ENCODE measurements around the gene SPATA16. TPM values are rescaled to one million over a fixed set of nuclear protein-coding genes. Genes with fewer than 3 reads are reported as not detected.
"Not testable (repeated sequence)": the region's sequence is repeated elsewhere in the genome, so short reads cannot be mapped to it uniquely, and the experiment has no call there.

SPATA16 gene
- total RNA-seq, 2 donors from 2014 or later, result not detected

DNA sequence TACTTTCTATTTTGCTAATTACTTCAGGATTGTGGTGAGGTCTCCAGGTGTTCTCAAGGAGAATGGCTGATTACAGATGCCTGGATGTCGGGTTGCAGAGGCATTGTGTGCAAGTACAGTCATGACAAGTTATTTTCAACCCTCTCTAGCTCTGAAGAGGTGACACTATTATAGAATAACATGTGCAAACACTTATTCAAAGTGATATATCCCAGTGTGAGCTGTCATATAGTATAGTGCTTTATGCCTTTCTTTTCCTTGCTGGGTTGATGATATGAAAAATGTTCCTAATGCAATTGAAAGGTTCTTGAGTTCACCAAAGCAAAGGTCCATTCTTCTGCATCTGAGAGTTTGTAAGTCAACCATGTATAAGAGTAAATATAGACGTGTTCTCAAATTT lies 167.2 kb downstream of the SPATA16 start:
- intact Hi-C loops (cut with DNase I), result no loop called here

DNA sequence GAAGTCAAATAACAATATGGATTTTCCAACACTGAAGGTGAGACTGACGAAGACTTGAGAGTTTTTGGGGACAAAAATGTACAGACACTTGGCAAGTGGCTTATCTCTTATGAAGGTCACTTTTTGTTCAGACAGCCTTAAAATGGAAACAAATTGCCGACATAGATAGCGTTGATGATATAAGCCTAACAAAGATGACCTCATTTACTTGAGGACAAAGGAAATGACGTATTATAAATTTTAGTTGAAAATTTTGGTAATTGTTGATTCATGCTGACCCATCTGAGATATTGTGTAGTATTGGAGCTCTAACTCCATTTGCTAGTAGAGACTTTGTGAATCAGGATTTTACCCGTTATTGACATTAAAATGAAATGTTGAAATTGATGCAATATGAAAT lies 168.3 kb downstream of the SPATA16 start:
- intact Hi-C loops (cut with DNase I), result no loop called here
- DNase-seq (ENCODE audit: low spot score), result no peak

More for the DNA sequence above, 167.2 kb downstream of the SPATA16 start:
- DNase-seq (ENCODE audit: low spot score), result no peak

DNA sequence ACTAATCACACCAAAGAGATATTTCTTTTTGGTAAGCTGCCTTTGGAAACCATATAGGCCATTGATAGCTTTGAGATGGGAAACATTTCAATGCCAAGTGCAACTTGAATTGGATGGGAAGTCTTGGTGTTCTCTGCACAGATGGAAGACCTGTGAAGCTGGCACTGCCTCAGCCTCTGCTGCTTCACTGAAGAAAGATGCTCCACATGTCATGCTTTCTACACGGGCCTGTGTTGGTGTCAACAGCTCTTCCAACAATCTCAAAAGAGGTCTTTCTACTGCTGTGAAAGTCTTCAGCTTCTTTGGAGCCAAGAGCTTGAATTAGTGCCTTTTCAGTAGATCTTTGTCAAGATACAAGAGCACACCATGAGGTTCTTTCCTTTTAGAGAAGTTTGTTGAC lies 169.0 kb downstream of the SPATA16 start:
- no peak for DNase-seq (ENCODE audit: low spot score)
- intact Hi-C loops (cut with DNase I), result no loop called here

DNA sequence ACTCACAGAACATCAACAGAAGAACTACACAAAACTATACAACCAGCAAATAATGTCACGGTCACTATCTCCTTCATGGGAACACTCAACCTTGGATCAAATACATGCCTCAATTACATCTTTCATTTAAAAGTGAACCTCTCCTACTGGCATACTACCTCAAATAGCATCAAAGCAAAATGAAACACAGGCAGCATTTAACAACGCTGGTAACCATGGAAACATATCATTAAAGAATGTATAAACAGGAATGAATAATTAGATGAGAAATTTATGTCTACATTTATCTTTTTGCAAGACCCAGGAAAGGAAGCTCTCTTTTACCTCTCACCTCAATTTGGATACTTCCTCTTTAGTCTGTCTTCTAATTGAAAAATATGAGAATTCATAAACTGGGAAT lies 172.4 kb downstream of the SPATA16 start:
- DNase-seq (ENCODE audit: low spot score), result no peak
- intact Hi-C loops (cut with DNase I), result no loop called here

DNA sequence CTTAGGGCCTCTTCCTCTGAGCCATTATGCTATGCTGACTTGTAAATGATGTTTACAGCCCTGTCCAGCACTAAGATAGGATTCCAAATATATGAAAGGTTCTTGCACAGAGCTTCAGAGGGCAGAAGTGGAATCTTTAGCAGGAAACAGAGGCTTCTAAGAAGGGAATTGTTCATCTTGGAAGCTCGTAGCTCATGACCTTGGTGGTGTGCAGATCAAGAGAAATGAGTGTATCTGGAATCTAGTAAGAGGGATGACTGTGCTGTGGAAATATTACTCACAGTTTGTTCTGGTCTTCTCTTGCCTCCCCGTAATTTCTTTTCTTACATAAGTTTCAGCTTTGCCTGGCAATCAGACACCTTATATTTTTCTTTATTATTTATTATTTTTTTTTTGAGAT lies 175.8 kb downstream of the SPATA16 start:
- intact Hi-C loops (cut with DNase I), result no loop called here
- DNase-seq (ENCODE audit: low spot score), result no peak

DNA sequence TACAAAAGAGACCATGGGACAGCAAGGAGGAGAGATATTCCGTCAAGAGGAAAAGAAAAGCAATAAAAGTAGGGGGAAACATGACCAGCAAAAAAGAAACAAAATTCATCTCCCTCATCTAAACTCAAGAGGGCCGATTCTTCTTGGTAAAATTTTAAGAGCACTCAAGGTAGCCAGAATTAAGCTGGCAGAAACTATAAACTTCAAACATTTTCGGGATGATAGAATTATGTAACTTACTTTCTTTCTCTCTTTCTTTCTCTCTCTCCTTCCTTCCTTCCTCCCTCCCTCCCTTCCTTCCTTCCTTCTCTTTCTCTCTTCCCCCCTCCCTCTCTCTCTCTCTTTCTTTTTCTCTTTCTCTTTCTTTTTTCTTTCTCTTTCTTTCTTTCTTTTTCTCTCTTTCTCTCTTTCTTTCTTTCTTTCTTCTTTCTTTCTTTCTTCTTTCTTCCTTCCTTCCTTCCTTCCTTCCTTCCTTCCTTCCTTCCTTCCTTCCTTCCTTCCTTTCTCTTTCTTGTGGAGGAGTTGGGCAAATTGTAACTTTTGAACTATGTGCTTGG lies 180.3 kb downstream of the SPATA16 start:
- intact Hi-C loops (cut with DNase I); DNase-seq (ENCODE audit: low spot score): not testable (repeated sequence)

DNA sequence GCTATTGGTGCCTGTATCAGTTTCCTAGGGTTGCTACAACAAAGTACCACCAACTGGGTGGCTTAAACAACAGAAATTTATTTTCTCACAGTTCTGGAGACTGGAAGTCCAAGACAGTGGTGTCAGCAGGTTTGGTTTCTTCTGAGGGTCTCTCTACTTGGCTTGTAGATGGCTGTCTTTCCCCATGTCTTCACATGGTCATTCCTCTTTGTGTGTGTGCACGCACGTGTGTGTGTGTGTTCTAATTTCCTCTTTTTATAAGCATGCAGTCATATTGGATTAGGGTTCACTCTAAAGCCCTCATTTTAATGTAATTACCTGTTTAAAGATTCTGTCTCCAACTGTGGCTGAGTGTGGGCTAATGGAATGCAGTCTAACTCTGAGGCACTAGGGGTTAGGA lies 182.5 kb downstream of the SPATA16 start:
- intact Hi-C loops (cut with DNase I), result no loop called here
- DNase-seq (ENCODE audit: low spot score), result no peak

DNA sequence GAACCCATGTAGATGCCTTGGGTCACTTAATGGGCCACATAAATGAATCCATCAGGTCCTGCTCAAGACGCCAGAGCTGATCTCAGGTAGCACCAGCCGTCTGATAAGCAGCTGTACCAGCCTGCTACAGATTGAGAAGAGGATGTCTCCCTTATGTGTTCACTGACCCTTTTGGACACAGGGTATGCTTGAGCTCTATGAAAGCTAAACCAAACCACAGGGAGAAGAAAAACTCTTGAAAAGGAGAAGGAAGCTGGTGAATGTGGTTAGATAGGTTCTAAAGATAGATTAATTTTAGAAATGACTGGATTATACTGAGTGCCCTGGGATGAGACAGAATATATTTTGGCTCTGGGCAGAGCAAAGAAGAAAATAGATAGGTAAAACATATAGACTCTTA lies 187.5 kb downstream of the SPATA16 start:
- intact Hi-C loops (cut with DNase I), result no loop called here

DNA sequence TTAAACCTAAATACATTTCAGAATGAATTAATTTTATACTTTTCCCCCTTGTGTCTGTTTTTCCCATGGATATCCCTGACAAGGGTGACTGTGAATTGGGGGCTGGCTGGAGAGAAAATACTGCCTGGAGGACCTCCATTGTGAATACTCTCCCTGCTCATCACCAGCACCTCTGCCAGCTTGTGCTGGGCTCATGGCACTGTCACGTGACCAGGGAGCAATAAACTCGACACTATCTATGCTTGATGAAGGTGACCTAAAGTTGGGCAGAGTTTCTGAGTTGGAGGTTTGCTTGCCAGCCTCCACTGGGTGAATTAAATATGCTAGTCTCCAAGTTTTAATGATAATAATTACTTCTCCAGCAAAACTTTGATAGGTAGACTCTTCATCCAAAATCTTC lies 189.5 kb downstream of the SPATA16 start:
- intact Hi-C loops (cut with DNase I), result no loop called here
- no peak for DNase-seq (ENCODE audit: low spot score)

More for the DNA sequence above, 187.5 kb downstream of the SPATA16 start:
- no peak for DNase-seq (ENCODE audit: low spot score)

DNA sequence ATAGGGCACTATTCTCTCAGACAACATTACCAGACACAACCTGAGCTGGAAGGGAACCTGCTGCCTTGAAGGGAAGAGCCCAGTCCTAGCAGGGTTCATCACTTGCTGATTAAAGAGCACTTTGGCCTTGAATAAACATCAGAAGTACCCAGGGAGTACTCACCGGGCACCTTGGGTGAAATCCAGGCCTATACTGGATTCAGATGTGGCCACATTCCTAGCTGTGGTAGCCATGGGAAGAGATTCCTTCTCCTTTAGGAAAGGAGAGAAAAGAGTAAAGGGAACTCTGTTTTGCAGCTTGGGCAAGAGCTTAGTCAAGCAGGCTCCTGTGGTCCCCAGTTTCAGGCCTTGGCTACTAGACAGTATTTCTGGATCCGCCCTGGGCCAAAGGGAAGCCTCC lies 195.0 kb downstream of the SPATA16 start:
- no peak for DNase-seq (ENCODE audit: low spot score)
- intact Hi-C loops (cut with DNase I), result no loop called here

DNA sequence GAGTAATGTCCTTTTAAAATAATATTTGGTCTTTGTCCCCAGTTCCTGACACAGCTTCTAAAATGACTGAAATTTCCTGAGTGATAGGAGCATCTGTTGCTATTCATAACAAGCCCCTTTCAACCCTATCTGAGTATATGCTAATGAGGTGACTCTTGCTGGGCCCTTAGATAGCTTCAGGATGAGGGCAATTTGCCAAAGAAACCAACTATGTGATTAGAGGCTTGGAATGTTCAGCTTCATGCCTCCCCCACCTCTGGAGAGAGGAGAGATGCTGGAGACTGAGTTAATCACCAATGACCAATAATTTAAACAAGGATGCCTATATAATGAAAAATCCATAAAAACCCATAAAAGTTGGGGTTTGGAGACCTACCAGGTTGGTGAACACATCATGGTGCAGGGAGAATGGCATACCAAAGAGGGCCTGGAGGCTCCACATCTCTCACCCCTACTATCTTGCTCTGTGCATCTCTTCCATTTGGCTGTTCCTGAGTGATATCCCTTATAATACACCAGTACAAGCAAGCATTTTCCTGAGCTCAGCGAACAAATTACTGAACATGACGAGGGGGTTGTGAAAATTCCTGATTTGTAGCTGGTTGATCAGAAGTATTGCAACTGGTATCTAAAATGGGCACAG lies 201.3 kb downstream of the SPATA16 start:
- intact Hi-C loops (cut with DNase I), result no loop called here
- DNase-seq (ENCODE audit: low spot score), result no peak

DNA sequence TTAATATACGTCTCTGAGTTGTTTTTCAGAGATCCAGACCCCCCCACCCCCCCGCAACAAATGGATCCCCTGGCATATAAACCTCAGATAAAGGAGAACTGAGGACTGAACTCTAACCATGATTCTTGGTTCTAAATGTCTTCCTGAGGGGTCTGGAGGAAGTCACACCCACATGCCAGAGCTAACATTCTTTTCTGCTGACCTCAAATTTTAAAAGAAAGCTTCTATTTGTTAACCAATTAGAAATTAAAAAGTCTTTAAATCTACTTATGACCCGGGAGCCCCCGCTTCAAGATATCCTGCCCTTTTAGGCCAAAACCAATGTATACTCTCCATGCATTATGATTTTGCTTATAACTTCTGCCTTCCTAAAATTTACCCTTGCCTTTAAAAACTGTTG lies 202.2 kb downstream of the SPATA16 start:
- intact Hi-C loops (cut with DNase I), result no loop called here
- no peak for DNase-seq (ENCODE audit: low spot score)

DNA sequence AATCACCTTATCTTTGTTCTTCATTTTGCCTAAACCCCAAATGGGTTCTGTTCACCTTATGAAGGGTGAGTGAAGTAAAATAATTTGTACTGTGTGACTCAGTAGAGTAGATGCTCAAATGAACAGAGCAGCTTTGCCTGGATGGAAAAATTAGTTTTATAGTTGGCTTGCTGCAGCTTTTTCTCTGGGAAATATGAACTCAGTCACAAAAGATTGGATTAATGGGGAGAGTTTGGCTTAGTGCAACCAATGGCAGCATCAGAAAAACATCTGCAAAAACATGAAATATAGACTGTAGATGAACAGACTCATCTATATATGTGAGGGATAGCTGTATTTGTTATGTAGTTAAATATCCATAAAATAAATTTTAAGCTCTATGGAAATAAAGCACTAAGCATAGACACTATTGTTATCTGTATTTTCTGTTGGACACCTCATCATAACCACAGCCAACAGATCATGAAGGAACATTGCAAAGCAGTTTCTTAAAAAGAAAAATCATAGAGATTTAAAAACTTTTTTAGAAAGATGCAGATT lies 209.2 kb downstream of the SPATA16 start:
- intact Hi-C loops (cut with DNase I), result no loop called here
- no peak for DNase-seq (ENCODE audit: low spot score)

DNA sequence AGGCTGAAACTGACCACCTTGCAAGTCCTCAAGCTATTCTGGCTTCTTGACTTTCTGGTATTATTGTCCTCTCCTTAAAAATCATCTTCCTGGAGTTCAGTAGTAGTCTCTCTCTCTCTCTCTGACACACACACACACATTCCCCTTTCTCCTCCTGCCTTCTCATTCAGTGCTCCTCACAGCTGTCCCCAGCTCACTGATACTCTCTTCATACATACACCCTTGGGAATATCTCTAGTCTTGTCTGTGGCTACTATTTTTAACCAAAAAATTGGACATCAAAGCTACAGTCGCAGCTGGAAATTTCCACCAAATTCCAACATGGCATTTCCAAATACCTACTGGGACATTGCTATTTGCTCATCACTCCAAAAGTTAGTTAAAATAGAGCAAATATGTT lies 211.6 kb downstream of the SPATA16 start:
- DNase-seq (ENCODE audit: low spot score), result no peak
- intact Hi-C loops (cut with DNase I), result no loop called here

DNA sequence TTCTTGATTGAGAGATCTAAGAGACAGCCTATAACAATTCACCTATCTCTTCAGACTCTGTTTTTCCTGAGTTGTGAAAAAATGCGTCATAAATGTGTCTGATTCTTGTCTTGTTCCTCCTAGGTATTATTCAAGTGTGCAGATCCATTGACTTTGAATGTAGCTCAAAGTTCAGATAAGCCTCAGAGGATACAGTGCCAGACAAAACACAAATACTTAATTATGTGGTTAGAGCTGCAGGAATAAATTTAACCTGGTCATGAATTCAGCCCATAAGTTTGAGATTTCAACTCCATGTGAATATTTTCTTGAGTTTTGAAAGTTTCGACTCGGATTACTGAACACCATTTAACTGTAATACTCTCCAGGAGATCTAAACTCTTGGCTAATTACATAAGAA lies 216.5 kb downstream of the SPATA16 start:
- intact Hi-C loops (cut with DNase I), result no loop called here
- DNase-seq (ENCODE audit: low spot score), result no peak

DNA sequence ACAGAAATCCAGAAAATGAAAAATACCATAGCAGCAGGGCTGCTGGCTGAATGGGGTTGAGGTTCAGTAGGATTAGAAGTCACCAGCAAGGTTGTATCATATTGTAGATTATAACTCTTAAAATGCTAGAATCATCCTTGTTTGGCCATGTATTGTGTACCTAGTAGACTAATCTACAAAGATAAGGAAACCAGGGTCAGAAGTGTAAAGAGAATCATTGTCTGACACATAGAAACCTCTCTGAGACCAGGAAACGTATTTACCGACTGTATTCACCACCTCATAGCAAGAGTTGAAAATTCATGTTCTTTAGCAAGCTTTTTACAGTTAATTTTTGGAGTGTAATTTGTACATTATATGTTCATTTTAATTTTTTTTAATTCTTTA lies 221.7 kb downstream of the SPATA16 start:
- DNase-seq (ENCODE audit: low spot score), result no peak
- intact Hi-C loops (cut with DNase I), result no loop called here

DNA sequence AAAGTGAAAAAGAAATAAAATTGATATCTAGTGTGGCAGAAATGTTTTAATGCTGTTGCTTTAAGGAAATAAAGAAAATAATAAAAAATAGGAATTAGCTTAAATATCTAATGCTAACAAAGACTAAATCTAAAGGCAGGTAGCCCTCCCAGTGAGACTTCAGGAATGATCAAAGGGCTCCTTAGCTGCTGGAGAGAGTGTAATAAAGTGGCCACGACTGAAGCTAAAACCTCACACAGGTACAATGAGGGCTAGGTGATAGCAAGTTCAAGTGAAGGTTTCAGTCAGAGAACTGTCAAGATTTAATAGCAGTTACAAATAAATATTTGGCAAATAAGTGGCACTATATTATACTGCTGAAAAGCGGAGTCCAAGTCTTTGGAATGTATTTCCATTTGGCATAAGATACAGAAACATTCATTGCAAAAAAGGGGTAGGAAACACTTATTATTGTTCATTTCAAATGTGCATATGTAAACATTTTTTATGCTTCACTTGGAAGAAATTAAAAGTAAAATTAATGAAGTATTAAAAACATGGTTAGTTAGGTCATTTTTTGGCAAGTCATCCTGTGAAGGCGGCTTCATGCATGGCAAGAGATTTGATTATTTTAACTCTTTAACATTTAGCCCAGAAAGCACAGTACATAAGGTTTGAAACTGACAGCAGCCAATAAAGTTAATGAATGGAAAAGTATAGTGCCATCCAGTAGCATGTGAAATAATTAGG lies 222.3 kb downstream of the SPATA16 start:
- DNase-seq (ENCODE audit: low spot score), result no peak
- intact Hi-C loops (cut with DNase I), result no loop called here

DNA sequence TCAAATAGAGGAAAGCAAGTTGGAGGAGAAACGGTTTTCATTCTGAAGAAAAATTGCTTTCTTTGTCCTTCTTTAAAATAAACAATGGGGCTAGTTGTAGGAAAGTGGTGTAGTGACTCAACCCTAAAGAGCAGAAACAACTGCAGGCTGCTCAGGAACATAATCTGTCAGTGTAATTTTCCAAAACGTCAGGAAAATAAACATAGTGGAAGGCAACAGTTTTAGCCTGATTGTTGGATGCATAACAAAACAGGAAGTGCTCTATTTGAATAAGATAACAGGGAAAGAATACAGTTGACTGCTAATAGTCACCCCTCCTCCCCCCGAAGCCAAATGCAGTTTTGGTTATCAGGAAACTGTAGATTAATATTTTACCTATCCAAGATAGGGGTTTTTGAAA lies 222.9 kb downstream of the SPATA16 start:
- no peak for DNase-seq (ENCODE audit: low spot score)
- intact Hi-C loops (cut with DNase I), result no loop called here

DNA sequence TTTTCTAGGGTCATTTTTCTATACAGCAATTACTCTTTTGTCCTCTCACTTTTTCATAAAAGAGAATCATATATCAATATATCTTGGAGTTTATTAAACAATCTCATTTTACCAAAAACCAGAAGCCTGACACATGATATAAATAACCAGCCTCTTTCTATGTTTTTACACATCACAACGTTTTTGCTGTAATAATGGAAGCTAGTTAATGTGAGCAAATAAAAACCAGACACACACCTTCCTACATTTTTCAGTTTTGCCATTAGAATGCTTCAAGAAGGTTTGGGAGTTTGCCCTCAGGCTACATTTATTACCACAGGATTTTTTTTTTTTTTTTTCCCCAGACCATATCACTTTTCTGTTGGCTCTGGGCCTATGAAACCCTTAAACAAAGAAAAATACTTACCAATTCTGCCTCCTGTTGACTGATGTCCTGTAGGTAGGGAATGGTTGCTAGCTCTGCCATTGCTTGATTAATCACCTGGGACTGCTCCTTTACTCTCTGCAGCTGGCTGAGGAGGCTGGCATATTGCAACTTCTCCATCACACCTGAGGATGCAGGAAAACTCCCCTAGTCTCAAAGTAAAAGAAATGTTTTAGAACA lies 225.0 kb downstream of the SPATA16 start:
- no peak for DNase-seq (ENCODE audit: low spot score)
- intact Hi-C loops (cut with DNase I), result no loop called here

DNA sequence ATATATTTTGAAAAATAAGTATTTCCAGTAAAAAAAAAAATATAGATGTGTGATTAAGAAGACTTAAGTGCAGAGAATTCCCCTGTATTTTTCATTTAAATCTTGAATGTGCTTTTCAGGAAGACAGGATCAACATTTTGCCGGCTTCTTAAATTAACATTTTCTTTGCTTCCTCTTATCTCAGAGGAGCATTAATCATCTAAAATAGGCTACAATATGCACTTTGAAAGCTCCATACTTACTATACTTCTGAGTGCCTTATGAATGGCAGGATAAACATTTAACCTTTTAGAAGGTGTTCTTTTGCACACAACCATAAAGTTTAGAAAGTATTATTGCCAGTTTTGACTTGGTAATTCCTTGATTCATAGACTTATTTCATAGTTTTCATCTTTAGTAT lies 226.2 kb downstream of the SPATA16 start:
- intact Hi-C loops (cut with DNase I), result no loop called here
- no peak for DNase-seq (ENCODE audit: low spot score)

Data from posterior vena cava (tissue), 2 donors.